ENCODE measurements around the gene SLC9A8.

- TF ChIP-seq POLR2A (IDR thresholded peaks at IDR 0.05; ENCODE audit: control extremely low read depth in 1 of 2, low read depth in 2 of 2, low read length in 2 of 2): no peak
- TF ChIP-seq TAF1 (IDR thresholded peaks at IDR 0.05; ENCODE audit: low read depth, low read length): no peak
- TF ChIP-seq USF2 (IDR thresholded peaks at IDR 0.05; ENCODE audit: low read length): no peak
- TF ChIP-seq POLR2AphosphoS5 (IDR thresholded peaks at IDR 0.05; ENCODE audit: low read depth, low read length): no peak
- no peak for TF ChIP-seq FOSL1 (IDR thresholded peaks at IDR 0.05; ENCODE audit: insufficient read depth, low read depth, low read length)
Observed at GRCh38 chr20:49914310-49915117, 101.9 kb downstream of the SLC9A8 start.

Measured in H1 (cell line).